ENCODE results near the gene TPTE.

GRCh38 chr21:10616535-10616934 is 95.2 kb downstream of the TPTE start:
- TF ChIP-seq ZNF274 (IDR thresholded peaks at IDR 0.05; ENCODE audit: low read depth, low read length) (no peak), YY1 (IDR thresholded peaks at IDR 0.05; ENCODE audit: insufficient read depth, insufficient read length) (no peak)

All from NT2/D1 (cell line).